ENCODE measurements around the gene INTS2. TPM values are rescaled to one million over a fixed set of nuclear protein-coding genes. Genes with fewer than 3 reads are reported as not detected.

The INTS2 gene
- total and polyA plus RNA-seq, 4 donors, result 9.9 to 28.9 (median 14.3) TPM

- 88% methylated on average over 1 of the region's 1 CpG for WGBS (ENCODE audit: insufficient coverage)
- Histone ChIP-seq H3K9me3 (ENCODE audit: control insufficient read depth, insufficient read depth, low read length) (no peaks in the 10 kb centered on the region), H3K4me3 (ENCODE audit: low read depth, low read length) (no peak overlapping the region), H3K27me3 (ENCODE audit: control insufficient read depth, insufficient read depth, low read length) (no peaks in the 10 kb centered on the region), H3K36me3 (ENCODE audit: control insufficient read depth, insufficient read depth, low read length) (peaks cover 4% of the 10 kb centered on the region), H3K27ac (ENCODE audit: low read depth, low read length) (no peak overlapping the region), H3K4me1 (ENCODE audit: control insufficient read depth, insufficient read depth, low read length) (no peaks in the 10 kb centered on the region)
- no peak for DNase-seq (ENCODE audit: low read depth in 4 of 6, low spot score in 6 of 6)
Measured at GRCh38 chr17:61843435-61843834, 84.3 kb downstream of the INTS2 start.

DNA sequence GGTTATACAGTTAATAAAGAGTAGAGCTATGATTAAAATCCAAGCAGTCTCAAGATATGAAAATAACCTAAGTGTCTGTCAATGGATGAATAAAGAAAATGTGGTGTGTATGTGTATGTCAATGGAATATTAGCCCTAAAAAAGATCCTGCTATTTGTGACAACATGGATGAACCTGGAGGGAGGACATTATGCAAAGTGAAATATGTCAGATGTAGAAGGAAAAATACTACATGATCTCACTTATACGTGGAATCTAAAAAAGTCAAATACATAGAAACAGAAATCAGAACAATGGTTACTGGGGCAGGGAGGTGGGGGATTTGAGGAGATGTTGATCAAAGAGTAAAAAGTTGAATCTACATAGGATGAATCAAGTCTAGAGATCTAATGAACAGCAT, 84.9 kb downstream of the INTS2 start:
- H3K4me1 ChIP-seq (ENCODE audit: control insufficient read depth, insufficient read depth, low read length), result no peaks in the 10 kb centered on the region
- H3K27me3 ChIP-seq (ENCODE audit: control insufficient read depth, insufficient read depth, low read length), result no peaks in the 10 kb centered on the region
- H3K9me3 ChIP-seq (ENCODE audit: control insufficient read depth, insufficient read depth, low read length), result no peaks in the 10 kb centered on the region
- WGBS (ENCODE audit: insufficient coverage), result no CpG with 5 or more reads among the region's 1 CpG
- no peak overlapping the region for H3K4me3 ChIP-seq (ENCODE audit: low read depth, low read length)
- no peak overlapping the region for H3K27ac ChIP-seq (ENCODE audit: low read depth, low read length)
- H3K36me3 ChIP-seq (ENCODE audit: control insufficient read depth, insufficient read depth, low read length), result peaks cover 4% of the 10 kb centered on the region
- DNase-seq (ENCODE audit: low read depth in 4 of 6, low spot score in 6 of 6), result no peak

GRCh38 chr17:61839300-61839786, 88.4 kb downstream of the INTS2 start:
- no peaks in the 10 kb centered on the region for H3K4me1 ChIP-seq (ENCODE audit: control insufficient read depth, insufficient read depth, low read length)
- no peak overlapping the region for H3K4me3 ChIP-seq (ENCODE audit: low read depth, low read length)
- whole genome bisulfite sequencing (ENCODE audit: insufficient coverage), result no CpG with 5 or more reads among the region's 1 CpG
- H3K36me3 ChIP-seq (ENCODE audit: control insufficient read depth, insufficient read depth, low read length), result no peaks in the 10 kb centered on the region
- no peaks in the 10 kb centered on the region for H3K27me3 ChIP-seq (ENCODE audit: control insufficient read depth, insufficient read depth, low read length)
- H3K9me3 ChIP-seq (ENCODE audit: control insufficient read depth, insufficient read depth, low read length), result no peaks in the 10 kb centered on the region
- no peak for DNase-seq (ENCODE audit: low read depth in 4 of 6, low spot score in 6 of 6)
- no peak overlapping the region for H3K27ac ChIP-seq (ENCODE audit: low read depth, low read length)

DNA sequence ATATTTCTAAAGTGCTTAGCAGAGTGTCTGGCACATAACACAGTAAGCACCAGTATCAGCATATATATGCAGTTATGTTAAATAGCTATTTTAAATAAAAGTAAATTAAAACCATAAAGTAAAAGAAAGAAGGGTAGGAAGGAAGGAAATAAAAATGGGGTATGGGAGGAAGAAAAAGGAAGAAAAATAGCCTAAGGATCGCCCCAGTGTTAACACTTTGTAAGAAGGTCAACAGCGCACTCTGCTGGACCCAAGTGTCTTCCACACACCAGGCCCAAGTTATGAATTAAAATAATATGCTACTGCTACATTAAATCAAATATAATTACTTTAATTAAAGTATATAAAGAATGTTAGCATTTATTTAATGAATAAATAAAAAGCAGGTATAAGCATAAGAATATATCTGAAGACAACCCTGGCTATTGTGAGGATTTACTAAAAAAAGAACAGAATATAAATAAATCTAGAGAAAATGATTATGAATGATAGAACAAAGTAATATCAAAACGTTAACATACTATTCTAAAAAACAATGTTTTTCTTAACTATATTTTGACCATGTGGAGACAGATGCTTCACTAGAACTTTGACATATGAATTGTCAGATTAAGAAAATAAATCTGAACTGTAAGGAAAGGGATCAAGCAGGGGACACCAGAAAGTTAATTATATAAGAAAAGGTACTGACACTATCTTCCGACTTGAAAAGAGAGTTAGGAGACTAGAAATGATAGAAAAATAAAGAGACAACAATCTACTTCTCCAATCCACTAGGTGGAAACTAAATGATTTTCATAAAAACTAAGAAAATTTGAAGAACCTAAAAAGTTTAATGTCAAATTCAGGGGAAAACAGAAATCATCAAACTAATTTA, 90.4 kb downstream of the INTS2 start:
- Histone ChIP-seq H3K4me3 (ENCODE audit: low read depth, low read length) (no peak overlapping the region), H3K27ac (ENCODE audit: low read depth, low read length) (no peak overlapping the region), H3K4me1 (ENCODE audit: control insufficient read depth, insufficient read depth, low read length) (no peaks in the 10 kb centered on the region), H3K27me3 (ENCODE audit: control insufficient read depth, insufficient read depth, low read length) (no peaks in the 10 kb centered on the region), H3K36me3 (ENCODE audit: control insufficient read depth, insufficient read depth, low read length) (no peaks in the 10 kb centered on the region), H3K9me3 (ENCODE audit: control insufficient read depth, insufficient read depth, low read length) (no peaks in the 10 kb centered on the region)
- peak in 5 of 6 donors; percentile 42 to 89 (median 53) for DNase-seq (ENCODE audit: low read depth in 4 of 6, low spot score in 6 of 6)
- WGBS (ENCODE audit: insufficient coverage), result no CpG with 5 or more reads among the region's 4 CpGs

- no peaks in the 10 kb centered on the region for H3K27me3 ChIP-seq (ENCODE audit: control insufficient read depth, insufficient read depth, low read length)
- DNase-seq (ENCODE audit: low read depth in 4 of 6, low spot score in 6 of 6), result no peak
- no peaks in the 10 kb centered on the region for H3K9me3 ChIP-seq (ENCODE audit: control insufficient read depth, insufficient read depth, low read length)
- H3K27ac ChIP-seq (ENCODE audit: low read depth, low read length), result no peak overlapping the region
- H3K4me1 ChIP-seq (ENCODE audit: control insufficient read depth, insufficient read depth, low read length), result no peaks in the 10 kb centered on the region
- no peak overlapping the region for H3K4me3 ChIP-seq (ENCODE audit: low read depth, low read length)
- H3K36me3 ChIP-seq (ENCODE audit: control insufficient read depth, insufficient read depth, low read length), result no peaks in the 10 kb centered on the region
- no CpG with 5 or more reads among the region's 3 CpGs for WGBS (ENCODE audit: insufficient coverage)
Measured at GRCh38 chr17:61836266-61837174, 91.3 kb downstream of the INTS2 start.

DNA sequence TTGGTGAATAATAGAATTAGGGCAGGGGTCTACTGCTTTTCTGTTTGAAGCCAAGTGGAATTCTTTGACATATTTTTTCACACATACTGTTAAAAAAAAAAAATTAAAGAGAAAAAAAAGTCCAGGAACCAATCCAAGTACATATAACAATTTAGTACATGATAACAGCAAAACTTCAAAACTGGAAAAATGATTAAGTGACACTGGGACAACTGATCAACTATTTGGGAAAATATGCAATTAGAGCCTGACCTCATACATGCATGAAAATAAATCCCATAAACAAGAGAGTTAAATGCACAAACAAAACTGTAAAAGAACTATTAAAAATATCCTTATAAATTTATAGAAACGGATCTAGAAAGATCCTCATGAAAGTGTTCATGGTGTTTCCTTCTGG, 92.2 kb downstream of the INTS2 start:
- Histone ChIP-seq H3K4me3 (ENCODE audit: low read depth, low read length) (no peak overlapping the region), H3K4me1 (ENCODE audit: control insufficient read depth, insufficient read depth, low read length) (no peaks in the 10 kb centered on the region), H3K27ac (ENCODE audit: low read depth, low read length) (no peak overlapping the region), H3K9me3 (ENCODE audit: control insufficient read depth, insufficient read depth, low read length) (no peaks in the 10 kb centered on the region), H3K36me3 (ENCODE audit: control insufficient read depth, insufficient read depth, low read length) (no peaks in the 10 kb centered on the region), H3K27me3 (ENCODE audit: control insufficient read depth, insufficient read depth, low read length) (no peaks in the 10 kb centered on the region)
- DNase-seq (ENCODE audit: low read depth in 4 of 6, low spot score in 6 of 6), result no peak
- WGBS (ENCODE audit: insufficient coverage), result no CpG with 5 or more reads among the region's 1 CpG

DNA sequence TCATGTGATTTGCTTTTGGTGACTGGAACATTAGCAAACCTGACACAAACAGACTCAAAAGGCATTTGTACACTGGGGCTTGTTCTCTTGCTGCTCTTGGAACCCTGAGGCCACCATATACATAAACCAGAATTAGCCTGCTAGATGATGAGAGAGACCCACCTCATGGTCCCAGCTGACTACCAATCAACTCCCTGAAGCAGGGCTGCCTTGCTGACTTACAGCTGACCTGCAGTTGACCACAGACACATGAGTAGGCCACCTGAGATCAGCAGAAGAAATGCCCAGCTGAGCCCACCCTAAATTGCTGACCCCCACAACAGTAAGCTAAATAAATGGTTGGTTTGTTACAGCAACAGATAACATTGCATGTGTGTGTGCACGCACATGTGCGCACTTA, 93.2 kb downstream of the INTS2 start:
- Histone ChIP-seq H3K27ac (ENCODE audit: low read depth, low read length) (no peak overlapping the region), H3K9me3 (ENCODE audit: control insufficient read depth, insufficient read depth, low read length) (no peaks in the 10 kb centered on the region), H3K4me1 (ENCODE audit: control insufficient read depth, insufficient read depth, low read length) (no peaks in the 10 kb centered on the region), H3K27me3 (ENCODE audit: control insufficient read depth, insufficient read depth, low read length) (no peaks in the 10 kb centered on the region), H3K36me3 (ENCODE audit: control insufficient read depth, insufficient read depth, low read length) (no peaks in the 10 kb centered on the region), H3K4me3 (ENCODE audit: low read depth, low read length) (no peak overlapping the region)
- DNase-seq (ENCODE audit: low read depth in 4 of 6, low spot score in 6 of 6), result no peak
- WGBS (ENCODE audit: insufficient coverage), result no CpG with 5 or more reads among the region's 2 CpGs

DNA sequence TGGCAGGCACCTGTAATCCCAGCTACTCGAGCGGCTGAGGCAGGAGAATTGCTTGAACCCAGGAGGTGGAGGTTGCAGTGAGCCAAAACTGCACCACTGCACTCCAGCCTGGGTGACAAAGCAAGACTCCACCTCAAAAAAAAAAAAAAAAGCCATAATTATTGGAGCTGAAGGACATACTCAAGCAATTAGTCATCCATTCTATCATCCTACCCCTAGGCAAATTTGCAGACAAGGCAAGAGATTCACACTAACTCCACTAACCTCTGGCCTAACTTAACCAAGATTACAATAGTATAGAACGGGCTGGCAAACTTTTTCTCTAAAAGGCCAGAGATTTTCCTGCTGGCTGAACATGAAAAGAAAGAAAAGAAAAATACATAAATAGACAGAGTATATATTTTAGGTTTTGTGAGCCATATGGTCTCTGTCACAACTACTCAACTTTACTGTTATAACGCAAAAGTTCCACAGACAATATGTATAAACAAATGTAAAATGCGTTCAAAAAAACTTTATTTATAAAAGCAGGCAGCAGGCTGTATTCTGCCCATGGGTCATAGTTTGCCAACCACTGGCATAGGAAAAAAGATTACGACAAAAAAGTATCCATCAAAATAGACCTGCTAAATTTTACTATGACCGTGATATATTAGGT, 94.1 kb downstream of the INTS2 start:
- H3K9me3 ChIP-seq (ENCODE audit: control insufficient read depth, insufficient read depth, low read length), result no peaks in the 10 kb centered on the region
- no peak overlapping the region for H3K4me3 ChIP-seq (ENCODE audit: low read depth, low read length)
- H3K36me3 ChIP-seq (ENCODE audit: control insufficient read depth, insufficient read depth, low read length), result no peaks in the 10 kb centered on the region
- no peak for DNase-seq (ENCODE audit: low read depth in 4 of 6, low spot score in 6 of 6)
- H3K4me1 ChIP-seq (ENCODE audit: control insufficient read depth, insufficient read depth, low read length), result no peaks in the 10 kb centered on the region
- no peak overlapping the region for H3K27ac ChIP-seq (ENCODE audit: low read depth, low read length)
- H3K27me3 ChIP-seq (ENCODE audit: control insufficient read depth, insufficient read depth, low read length), result no peaks in the 10 kb centered on the region
- 100% methylated on average over 1 of the region's 7 CpGs for WGBS (ENCODE audit: insufficient coverage)

GRCh38 chr17:61832463-61832862, 95.3 kb downstream of the INTS2 start:
- Histone ChIP-seq H3K27ac (ENCODE audit: low read depth, low read length) (no peak overlapping the region), H3K36me3 (ENCODE audit: control insufficient read depth, insufficient read depth, low read length) (peaks cover 1% of the 10 kb centered on the region), H3K4me3 (ENCODE audit: low read depth, low read length) (no peak overlapping the region), H3K27me3 (ENCODE audit: control insufficient read depth, insufficient read depth, low read length) (no peaks in the 10 kb centered on the region), H3K9me3 (ENCODE audit: control insufficient read depth, insufficient read depth, low read length) (no peaks in the 10 kb centered on the region), H3K4me1 (ENCODE audit: control insufficient read depth, insufficient read depth, low read length) (no peaks in the 10 kb centered on the region)
- WGBS (ENCODE audit: insufficient coverage), result no CpG with 5 or more reads among the region's 3 CpGs
- DNase-seq (ENCODE audit: low read depth in 4 of 6, low spot score in 6 of 6), result no peak
